Measurements from ENCODE around the gene MARCHF2.
"Not testable (repeated sequence)": the region's sequence is repeated elsewhere in the genome, so short reads cannot be mapped to it uniquely, and the experiment has no call there.

Gene MARCHF2, protein sequence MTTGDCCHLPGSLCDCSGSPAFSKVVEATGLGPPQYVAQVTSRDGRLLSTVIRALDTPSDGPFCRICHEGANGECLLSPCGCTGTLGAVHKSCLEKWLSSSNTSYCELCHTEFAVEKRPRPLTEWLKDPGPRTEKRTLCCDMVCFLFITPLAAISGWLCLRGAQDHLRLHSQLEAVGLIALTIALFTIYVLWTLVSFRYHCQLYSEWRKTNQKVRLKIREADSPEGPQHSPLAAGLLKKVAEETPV
- total RNA-seq, result 31.6 to 37.5 reads per million in 2 donors

DNA sequence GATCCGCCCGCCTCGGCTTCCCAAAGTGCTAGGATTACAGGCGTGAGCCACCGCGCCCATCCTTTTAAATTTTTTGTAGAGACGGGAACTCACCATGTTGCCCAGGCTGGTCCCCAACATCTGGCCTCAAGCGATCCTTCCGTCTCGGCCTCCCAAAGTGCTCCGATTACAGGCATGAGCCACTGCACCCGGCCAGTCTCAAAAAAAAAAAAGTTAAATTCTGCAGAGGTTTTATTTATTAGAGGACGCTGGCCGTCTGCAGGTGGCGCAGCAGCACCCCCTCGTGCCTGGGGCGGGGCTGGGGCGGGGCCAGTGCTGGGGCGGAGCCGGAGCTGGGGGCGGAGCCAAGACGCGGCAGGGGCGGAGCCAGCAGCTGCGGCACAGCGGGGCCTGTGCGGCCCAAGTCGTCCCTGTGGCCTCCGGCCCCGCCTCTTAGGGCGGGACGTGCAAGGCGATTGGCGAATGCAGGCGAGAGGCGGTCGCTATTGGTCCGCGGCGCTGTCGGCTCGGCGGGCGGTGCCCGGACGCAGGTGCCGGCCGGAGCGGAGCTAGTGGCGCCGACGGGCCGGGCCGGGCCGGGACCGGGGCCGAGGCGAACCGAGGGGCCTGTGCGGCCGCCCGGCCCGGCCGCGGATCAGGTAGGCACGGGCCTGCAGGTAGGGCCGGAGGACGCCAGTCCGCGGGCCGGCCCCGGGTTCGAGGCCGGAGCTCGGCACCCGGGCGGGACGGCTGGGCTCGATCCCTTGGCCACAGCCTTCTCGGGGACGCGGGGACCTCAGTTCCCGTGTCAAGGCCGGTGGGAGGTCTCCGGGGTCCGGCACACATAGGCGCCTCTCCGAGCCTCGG is at the start of gene MARCHF2:
TSS of gene MARCHF2 (plus strand) at position 523 of the 846 bp plus-strand sequence. CDS start 8,536 bp downstream, outside the sequence.
- DNase-seq, result peak; percentile 94

DNA sequence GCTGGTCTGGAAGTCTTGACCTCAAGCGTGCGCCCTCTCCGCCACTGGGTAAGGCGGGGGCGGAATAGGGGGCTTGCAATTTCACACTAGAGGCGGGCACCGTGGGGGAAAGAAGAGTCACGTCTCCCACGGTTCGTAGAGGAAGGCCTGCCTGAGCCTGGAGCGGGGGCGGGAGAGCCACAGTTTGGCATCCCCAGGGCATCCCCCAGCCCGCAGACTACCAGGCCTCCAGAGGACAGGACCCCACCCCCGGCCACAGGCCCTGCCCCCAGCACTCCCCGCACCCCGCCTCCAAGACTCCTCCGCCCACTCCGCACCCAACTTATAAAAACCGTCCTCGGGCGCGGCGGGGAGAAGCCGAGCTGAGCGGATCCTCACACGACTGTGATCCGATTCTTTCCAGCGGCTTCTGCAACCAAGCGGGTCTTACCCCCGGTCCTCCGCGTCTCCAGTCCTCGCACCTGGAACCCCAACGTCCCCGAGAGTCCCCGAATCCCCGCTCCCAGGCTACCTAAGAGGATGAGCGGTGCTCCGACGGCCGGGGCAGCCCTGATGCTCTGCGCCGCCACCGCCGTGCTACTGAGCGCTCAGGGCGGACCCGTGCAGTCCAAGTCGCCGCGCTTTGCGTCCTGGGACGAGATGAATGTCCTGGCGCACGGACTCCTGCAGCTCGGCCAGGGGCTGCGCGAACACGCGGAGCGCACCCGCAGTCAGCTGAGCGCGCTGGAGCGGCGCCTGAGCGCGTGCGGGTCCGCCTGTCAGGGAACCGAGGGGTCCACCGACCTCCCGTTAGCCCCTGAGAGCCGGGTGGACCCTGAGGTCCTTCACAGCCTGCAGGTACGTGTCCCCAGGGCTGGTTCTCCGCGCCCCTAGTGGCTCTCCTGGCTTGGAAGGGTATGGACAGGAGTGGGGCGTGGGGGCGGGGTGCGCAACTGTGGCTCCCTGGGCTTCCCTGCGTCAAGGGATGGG is 49.0 kb upstream of the MARCHF2 start, which contains the start of gene ANGPTL4:
TSS of gene ANGPTL4 (plus strand) at position 353 of the 969 bp plus-strand sequence. CDS start at position 520, 167 bp downstream.
- no peak for DNase-seq

DNA sequence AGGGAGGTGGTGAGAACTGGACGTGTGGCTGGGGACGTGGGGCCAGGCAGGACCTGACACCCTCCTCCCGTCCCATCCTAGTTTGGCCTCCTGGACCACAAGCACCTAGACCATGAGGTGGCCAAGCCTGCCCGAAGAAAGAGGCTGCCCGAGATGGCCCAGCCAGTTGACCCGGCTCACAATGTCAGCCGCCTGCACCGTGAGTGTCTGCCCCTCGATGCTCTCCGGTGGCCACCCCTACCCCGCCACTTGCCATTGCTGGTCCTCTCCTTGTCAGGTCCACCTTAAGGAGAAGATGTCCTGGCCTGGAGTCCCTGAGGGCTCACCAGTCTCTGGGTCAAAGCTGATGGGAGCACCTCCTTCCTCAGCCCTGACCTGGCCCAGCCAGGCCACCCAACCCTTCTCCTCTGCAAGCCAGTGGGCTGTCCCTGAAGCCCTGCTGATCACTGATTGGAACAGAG is 47.0 kb upstream of the MARCHF2 start:
- DNase-seq, result no peak

DNA sequence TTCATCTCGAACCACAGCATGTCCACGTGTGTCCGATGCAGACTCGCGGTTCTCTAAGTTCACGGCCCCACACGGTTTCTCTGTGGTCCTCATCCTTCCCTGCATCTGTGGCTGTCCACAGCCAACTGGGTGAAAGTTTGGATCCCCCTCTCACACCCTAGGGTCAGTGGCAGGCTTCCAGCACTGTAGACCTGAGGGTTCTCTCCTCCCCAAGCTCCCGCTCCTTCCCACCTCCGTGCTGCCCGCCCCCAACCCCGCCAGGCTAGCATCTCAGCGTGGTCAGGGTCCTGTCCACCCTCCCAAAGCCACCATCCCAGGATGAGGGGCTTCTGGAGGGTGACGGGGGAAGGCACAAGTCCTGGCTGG is 46.2 kb upstream of the MARCHF2 start:
- DNase-seq, result no peak

DNA sequence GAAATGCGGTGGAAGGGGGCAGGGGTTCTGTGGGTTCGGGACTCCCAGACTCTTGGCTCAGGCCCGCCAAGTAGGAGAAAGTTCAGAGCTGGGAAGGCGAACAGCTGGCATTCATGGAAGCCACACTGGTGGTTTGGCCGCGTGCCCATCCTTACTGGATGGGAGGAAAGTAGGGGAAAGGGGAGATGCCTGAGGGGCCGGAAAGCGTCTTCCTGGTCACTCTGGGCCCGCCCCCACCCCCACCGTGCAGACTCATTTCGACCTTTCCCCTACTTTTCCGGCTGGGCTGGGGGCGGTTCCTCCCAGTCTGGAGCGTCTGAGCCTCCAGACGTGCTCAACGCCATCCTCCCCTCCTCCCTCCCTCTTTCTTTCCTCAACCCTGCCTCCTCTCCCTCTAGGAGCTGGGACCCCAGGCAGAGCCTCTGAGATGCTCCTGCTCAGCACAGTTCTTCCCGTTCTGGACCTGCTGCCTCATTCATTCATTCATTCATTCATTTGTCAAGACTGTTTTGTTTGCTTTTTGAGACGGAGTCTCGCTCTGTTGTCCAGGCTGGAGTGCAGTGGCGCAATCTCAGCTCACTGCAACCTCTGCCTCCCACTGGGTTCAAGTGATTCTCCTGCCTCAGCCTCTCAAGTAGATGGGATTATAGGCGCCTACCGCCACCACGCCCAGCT is 45.6 kb upstream of the MARCHF2 start:
- no peak for DNase-seq

DNA sequence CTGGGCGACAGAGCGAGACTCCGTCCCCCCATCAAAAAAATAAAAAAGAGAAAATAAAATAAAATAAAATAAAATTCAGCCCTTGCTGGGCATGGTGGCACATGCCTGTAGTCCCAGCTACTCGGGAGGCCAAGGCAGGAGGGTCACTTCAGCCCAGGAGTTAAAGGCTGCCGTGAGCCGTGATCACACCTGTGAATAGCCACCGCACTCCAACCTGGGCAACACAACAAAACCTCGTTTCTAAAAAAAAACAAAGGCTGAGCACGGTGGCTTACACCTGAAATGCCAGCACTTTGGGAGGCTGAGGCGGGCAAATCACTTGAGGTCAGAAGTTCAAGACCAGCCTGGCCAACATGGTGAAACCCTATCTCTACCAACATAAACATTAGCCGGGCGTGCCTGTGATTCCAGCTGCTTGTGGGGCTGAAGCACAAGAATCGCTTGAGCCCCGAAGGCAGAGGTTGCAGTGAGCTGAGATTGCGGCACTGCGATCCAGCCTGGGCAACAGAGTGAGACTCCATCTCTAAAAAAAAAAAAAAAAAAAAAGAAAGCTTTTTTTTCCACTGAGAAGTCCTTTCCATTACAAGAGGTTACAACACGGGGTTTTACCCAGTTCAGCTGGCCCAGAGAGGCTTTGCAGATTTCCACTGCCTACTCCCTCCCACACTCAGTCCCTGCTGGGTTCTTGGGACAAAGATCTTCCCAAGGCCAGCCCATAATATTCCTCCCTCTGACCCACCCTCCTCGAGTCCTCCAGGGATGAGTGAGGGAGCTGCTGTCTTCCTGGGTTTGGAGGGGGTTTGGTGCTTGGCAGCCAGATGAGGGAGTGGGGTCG is 42.7 kb upstream of the MARCHF2 start:
- no peak for DNase-seq

DNA sequence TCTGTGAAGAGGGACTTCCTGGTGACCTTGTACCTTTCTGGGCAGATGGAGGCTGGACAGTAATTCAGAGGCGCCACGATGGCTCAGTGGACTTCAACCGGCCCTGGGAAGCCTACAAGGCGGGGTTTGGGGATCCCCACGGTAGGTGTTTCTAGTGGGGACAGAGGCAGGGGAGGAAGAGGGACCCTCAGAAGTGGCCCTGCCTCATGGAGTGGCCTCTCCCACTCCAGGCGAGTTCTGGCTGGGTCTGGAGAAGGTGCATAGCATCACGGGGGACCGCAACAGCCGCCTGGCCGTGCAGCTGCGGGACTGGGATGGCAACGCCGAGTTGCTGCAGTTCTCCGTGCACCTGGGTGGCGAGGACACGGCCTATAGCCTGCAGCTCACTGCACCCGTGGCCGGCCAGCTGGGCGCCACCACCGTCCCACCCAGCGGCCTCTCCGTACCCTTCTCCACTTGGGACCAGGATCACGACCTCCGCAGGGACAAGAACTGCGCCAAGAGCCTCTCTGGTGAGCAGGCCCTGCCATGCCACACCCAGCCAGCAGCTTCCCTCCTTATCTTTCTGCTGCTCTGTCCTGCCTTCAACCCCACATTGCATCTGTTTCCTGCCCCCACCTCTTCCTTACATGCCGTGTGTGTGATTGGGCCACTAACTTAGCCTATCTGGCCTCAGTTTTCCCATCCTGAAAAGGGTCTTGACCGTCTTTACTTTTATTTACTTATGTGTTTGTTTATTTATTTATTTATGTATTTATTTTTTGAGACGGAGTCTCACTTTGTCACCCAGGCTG is 41.9 kb upstream of the MARCHF2 start:
- no peak for DNase-seq

DNA sequence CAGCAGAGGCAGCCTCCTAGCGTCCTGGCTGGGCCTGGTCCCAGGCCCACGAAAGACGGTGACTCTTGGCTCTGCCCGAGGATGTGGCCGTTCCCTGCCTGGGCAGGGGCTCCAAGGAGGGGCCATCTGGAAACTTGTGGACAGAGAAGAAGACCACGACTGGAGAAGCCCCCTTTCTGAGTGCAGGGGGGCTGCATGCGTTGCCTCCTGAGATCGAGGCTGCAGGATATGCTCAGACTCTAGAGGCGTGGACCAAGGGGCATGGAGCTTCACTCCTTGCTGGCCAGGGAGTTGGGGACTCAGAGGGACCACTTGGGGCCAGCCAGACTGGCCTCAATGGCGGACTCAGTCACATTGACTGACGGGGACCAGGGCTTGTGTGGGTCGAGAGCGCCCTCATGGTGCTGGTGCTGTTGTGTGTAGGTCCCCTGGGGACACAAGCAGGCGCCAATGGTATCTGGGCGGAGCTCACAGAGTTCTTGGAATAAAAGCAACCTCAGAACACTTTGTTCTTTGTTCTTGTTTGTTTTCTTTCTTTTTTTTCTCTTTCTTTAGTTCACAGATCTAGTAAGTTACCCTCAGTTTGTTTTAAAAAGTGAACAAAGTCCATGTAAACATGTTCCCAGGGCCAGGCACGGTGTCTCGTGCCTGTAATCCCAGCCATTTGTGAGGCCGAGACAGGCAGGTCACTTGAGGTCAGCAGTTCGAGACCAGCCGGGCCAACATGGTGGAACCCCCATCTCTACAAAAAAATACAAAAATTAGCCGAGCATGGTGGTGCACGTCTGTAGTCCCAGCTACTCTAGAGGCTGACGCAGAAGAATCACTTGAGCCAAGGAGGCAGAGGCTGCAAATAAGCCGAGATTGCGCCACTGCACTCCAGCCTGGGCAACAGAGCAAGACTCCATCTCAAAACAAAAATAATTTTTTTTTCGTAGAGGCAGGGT is 39.0 kb upstream of the MARCHF2 start:
- DNase-seq, result no peak

DNA sequence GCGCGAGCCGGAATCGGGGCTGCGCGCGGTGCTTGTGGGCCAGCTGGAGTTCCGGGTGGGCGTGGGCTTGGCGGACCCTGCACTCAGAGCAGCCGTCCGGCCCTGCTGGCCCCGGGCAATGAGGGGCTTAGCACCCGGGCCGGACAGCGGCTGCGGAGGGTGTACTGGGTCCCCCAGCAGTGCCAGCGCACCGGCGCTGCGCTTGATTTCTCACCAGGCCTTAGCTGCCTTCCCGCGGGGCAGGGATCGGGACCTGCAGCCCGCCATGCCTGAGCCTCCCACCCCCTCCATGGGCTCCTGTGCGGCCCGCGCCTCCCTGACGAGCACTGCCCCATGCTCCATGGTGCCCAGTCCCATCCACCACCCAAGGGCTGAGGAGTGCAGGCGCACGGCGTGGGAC is 37.3 kb upstream of the MARCHF2 start:
- not testable (repeated sequence) for DNase-seq

DNA sequence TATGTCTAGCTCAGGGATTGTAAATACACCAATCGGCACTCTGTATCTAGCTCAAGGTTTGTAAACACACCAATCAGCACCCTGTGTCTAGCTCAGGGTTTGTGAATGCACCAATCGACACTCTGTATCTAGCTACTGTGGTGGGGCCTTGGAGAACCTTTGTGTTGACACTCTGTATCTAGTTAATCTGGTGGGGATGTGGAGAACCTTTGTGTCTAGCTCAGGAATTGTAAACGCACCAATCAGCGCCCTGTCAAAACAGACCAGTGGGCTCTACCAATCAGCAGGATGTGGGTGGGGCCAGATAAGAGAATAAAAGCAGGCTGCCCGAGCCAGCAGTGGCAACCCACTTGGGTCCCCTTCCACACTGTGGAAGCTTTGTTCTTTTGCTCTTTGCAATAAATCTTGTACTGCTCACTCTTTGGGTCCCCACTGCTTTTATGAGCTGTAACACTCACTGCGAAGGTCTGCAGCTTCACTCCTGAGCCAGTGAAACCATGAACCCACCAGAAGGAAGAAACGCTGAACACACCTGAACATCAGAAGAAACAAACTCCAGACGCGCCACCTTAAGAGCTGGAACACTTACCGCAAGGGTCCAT is 36.6 kb upstream of the MARCHF2 start:
- DNase-seq, result not testable (repeated sequence)

DNA sequence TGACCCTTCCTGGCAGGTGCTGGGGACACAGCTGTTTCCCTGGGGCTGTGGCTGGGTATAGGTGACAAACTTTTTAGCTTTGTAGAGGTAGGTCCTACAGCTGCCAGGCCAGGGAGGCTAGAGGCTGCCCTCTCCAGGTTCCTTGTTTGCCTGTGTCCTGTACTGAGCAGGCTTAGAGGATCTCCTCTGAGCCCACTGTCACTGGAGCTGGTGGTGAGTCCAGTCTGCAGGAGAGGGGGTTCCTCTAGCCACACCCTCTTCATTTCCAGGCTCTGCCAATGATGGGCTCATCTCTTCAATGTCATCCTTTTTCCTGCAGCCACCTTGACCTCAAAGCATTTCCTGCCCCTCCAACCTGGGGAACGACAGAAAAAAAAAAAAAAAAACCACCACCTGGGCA is 35.5 kb upstream of the MARCHF2 start:
- DNase-seq, result no peak

DNA sequence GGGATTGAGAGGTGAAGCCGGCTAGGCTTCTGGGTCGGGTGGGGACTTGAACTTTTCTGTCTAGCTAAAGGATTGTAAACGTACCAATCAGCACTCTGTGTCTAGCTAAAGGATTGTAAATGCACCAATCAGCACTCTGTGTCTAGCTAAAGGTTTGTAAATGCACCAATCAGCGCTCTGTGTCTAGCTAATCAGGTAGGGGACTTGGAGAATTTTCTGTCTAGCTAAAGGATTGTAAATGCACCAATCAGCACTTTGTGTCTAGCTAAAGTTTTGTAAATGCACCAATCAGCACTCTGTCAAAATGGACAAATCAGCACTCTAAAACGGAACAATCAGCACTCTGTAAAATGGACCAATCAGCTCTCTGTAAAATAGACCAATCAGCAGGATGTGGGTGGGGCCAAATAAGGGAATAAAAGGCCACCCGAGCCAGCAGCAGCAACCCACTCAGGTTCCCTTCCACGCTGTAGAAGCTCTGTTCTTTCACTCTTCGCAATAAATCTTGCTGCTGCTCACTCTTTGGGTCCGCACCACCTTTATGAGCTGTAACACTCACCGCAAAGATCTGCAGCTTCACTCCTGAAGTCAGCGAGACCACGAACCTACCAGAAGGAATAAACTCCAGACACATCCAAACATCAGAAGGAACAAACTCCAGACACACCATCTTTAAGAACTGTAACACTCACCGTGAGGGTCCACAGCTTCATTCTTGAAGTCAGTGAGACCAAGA is 33.8 kb upstream of the MARCHF2 start:
- DNase-seq, result not testable (repeated sequence)

DNA sequence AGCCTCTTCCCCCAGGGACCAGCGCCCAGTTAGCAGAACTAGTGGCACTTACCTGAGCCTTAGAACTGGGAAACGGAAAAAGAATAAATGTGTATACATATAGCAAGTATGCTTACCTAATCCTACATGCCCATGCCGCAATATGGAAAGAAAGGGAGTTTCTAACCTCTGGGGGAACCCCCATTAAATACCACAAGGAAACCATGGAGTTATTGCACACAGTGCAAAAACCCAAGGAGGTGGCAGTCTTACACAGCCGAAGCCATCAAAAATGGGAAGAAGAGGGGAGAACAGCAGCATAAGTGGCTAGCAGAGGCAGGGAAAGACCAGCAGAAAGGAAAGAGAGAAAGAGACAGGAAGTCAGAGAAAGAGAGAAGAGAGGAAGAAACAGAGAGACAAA is 28.5 kb upstream of the MARCHF2 start:
- DNase-seq, result not testable (repeated sequence)

DNA sequence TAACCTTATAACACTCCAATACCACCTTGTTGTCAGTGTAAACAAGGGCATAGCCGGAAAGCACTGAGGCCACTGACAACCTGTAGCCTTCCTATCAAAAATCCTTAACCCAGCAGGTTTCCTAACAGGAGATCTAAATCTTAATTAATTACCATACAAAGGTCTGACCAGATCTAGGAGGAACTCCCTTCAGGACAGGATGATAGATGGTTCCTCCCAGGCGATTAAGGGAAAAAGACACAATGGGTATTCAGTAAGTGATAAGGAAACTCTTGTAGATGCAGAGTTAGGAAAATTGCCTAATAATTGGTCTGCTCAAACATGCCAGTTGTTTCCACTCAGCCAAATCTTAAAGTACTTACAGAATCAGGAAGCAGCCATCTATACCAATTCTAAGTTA is 28.0 kb upstream of the MARCHF2 start:
- not testable (repeated sequence) for DNase-seq

DNA sequence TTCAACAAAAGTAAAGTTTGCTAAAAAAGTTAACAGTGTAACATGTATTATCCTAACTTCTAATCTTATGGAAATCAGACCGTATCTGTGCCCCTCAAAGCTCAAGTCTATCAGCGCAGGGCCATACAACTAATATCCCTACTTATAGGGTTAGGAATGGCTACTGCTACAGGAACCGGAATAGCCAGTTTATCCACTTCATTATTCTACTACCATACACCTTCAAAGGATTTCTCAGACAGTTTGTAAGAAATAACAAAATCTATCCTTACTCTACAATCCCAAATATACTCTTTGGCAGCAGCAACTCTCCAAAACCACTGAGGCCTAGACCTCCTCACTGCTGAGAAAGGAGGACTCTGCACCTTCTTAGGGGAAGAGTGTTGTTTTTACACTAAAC is 27.5 kb upstream of the MARCHF2 start:
- not testable (repeated sequence) for DNase-seq

DNA sequence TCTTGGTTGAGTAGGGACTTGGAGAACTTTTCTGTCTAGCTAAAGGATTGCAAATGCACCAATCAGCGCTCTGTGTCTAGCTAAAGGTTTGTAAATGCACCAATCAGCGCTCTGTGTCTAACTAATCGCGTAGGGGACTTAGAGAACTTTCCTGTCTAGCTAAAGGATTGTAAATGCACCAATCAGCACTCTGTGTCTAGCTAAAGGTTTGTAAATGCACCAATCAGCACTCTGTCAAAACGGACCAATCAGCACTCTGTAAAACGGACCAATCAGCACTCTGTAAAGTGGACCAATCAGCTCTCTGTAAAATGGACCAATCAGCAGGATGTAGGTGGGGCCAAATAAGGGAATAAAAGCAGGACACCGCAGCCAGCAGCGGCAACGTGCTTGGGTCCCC is 26.7 kb upstream of the MARCHF2 start:
- not testable (repeated sequence) for DNase-seq

DNA sequence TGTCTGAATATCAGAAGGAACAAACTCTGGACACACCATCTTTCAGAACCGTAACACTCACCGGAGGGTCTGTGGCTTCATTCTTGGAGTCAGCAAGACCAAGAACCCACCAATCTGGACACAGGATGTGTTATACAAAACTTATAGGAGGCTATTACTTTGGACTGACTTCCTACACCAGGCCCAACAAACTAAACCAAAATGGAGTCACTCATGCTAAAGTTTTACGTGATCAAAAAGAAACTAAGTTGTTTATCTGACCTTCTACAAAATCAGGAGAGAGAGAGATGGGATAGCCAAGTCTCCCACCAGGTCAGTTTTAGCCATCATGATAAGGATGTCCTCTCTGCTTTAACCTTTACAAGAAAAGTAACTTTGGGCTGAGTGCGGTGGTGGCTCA is 26.1 kb upstream of the MARCHF2 start:
- DNase-seq, result no peak
